ENCODE measurements around the gene KRT7.

DNA sequence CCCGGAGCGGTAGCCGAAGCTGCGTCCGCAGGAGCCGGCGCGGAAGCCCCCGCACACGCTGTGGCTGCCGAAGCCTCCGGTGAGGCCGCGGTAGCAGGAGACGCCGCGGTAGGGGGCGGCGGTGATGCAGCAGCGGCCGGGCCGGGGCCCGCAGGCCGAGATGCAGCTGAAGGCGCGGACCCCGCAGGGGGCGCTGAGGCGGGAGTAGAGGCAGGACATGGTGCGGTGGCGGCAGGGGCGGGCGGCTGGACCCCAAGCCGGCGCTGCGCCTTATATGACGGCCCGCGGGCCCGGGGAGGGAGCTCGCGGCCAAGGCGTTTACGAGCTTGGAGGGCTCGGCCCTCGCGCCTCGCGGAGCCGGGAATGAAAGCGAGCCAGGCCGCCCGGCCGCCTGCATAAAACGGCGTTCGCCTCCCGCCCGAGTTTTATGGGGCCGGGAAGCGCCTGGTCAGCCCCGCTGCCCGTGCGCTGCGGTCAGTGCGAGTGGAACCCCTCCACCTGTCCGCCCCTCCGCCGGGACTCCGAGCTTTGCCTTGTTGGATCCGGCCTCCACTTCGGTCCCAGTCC is 25.4 kb downstream of the KRT7 start:
- TF ChIP-seq POLR2A (IDR thresholded peaks at IDR 0.05; ENCODE audit: low read depth, low read length) (no peak), SPI1 (IDR thresholded peaks at IDR 0.05; ENCODE audit: low read depth, low read length) (no peak), TAF1 (IDR thresholded peaks at IDR 0.05; ENCODE audit: low read depth, low read length) (no peak), POLR2AphosphoS5 (IDR thresholded peaks at IDR 0.05; ENCODE audit: low read depth, low read length) (no peak)
